ENCODE measurements around the gene SLC44A3. TPM values are rescaled to one million over a fixed set of nuclear protein-coding genes. Genes with fewer than 3 reads are reported as not detected.
A peak's percentile ranks its signal among the peaks of the same experiment; 100 is the strongest.

Gene SLC44A3
- total and polyA plus RNA-seq, 8 donors, result 13.0 to 52.5 (median 23.2) TPM

DNA sequence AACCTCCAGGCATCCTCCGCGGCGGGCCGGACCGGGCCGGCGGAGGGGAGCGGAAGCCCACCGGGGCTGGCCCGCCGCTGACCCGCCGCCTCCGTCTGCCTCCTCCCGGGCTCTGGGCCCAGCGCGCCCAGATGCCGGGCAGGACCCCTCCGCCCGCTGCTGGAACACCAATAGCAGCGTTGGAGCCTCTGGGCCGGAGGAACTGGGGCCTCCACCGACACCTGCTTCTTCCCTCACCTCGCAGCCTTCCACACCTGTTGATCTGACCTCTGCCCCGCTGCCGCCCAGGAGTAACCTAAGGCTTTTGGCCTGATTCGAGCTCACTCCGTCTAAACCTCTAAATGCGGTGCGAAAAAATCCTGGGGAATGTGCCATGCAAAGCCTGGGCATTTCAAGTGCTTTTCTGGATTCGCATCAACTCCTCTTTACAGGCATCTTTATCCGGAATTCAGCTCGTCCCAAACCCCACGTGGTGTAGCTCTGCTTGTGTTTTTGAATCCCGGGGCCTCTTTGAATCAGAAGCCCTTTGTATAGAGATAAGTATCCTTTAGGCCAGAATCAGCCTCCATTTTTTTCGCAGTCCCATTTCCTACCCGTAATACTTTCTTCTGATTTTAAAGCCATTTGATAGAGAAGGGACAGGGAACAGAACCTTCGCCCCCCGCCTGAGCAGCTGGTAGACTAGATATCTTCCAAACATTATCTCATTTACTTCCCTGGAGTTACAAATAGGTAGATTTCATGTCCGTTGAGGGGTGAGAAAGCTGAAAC is 107.4 kb downstream of the SLC44A3 start:
- intact Hi-C loops (cut with DNase I), result loop anchor here in 1 of 3 donors (10.0 kb wide), 1 partner anchor 63 kb away; no protein-coding TSS in a partner anchor
- ATAC-seq, result peak; percentile 8 to 42 (median 8)
- FAIRE-seq, result no peak

DNA sequence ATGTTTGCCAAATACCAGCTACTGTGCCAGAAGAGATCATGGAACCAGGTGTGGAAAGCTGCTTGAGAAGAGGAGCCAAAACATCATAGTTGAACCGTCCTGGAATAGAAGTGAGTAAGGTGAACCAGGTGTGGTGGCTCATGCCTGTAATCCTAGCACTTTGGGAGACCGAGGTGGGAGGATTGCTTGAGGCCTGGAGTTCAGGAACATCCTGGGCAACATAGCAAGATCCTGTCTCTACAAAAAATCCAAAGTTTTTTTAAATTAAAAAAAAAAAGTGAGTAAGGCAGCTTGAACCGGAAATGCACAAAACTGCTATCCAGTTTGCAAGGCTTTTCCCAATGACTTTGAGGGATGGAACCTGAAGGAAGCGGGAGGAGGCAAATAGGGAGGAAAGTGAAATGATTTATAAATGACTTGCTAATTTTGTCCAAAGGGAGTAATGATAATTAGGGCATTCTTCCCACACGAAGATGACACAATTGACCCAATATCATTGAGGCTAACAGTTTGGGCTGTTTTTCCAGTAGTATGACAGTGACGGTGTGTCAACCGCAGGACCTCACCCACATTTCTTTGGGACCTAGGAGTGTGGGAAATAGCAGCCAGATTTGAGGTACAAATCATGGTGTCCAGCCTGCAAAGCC is 108.3 kb downstream of the SLC44A3 start:
- Histone ChIP-seq H3K9me3 (no peaks in the 10 kb centered on the region), H3K4me3 (peak overlapping the region in 2 of 4 donors; percentile 2 to 91), H3K4me1 (peaks cover 0 to 29% (median 12%) of the 10 kb centered on the region in 3 donors), H3K27ac (peak overlapping the region in 3 of 4 donors; percentile 92 to 99 (median 97)), H3K27me3 (no peaks in the 10 kb centered on the region), H3K36me3 (no peaks in the 10 kb centered on the region)
- TF ChIP-seq, protein P1, sequence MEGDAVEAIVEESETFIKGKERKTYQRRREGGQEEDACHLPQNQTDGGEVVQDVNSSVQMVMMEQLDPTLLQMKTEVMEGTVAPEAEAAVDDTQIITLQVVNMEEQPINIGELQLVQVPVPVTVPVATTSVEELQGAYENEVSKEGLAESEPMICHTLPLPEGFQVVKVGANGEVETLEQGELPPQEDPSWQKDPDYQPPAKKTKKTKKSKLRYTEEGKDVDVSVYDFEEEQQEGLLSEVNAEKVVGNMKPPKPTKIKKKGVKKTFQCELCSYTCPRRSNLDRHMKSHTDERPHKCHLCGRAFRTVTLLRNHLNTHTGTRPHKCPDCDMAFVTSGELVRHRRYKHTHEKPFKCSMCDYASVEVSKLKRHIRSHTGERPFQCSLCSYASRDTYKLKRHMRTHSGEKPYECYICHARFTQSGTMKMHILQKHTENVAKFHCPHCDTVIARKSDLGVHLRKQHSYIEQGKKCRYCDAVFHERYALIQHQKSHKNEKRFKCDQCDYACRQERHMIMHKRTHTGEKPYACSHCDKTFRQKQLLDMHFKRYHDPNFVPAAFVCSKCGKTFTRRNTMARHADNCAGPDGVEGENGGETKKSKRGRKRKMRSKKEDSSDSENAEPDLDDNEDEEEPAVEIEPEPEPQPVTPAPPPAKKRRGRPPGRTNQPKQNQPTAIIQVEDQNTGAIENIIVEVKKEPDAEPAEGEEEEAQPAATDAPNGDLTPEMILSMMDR (IDR thresholded peaks at IDR 0.05), result no peak
- FAIRE-seq (no peak), DNase-seq (no peak), ATAC-seq (no peak)
- WGBS, 2 donors, result 68% methylated on average over 7 of the region's 7 CpGs
- intact Hi-C loops (cut with DNase I), result loop anchor here in 1 of 3 donors (10.0 kb wide), 1 partner anchor 64 kb away; no protein-coding TSS in a partner anchor

More for the DNA sequence above, 107.4 kb downstream of the SLC44A3 start:
- Histone ChIP-seq H3K36me3 (no peaks in the 10 kb centered on the region), H3K4me3 (peak overlapping the region; percentile 69 to 91 (median 75)), H3K27me3 (no peaks in the 10 kb centered on the region), H3K27ac (peak overlapping the region; percentile 90 to 99 (median 94)), H3K9me3 (no peaks in the 10 kb centered on the region), H3K4me1 (peaks cover 0 to 37% (median 12%) of the 10 kb centered on the region in 3 donors)
- DNase-seq, result peak in 4 of 6 donors; percentile 44 to 60 (median 52)
- WGBS, 2 donors, result 11 to 12% methylated on average over 24 to 40 of the region's 40 CpGs
- TF ChIP-seq, protein P1 (IDR thresholded peaks at IDR 0.05), result no peak

DNA sequence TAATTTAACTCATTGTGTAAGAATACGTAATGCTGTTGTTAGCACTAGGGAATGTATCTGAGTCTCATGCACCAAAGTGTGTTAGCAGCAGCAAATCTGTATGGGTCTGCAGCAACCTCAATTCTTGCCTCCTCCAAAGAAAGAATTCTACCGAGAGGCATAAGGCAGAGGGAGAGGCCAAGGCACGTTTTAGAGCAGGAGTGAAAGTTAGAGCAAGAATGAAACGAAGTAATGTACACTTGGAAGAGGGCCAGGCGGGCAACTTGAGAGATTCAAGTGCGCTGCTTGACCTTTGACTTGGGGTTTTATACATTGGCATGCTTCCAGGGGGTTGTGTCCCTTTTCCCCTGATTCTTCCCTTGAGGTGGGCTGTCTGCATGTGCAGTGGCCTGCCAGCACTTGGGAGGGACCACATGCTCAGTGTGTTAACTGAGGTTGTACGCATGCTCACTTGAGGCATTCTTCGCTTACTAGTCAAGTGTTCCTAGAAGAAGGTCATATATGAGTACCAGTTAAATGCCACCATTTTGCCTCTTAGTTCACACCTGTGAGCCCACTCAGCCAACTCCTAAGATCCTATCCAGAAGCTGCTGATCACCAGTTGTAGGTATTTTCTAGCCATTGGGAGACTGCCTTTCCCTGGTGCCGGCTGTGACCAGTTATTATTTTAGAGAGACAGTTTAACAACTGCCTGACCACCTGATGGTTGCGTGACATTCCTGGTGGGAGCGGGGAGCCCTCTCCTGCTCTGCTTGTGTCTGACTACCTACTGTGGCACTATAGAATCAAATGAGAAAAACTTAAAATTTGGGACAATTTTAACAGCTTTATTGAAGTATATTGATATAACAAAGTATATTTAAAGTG is 109.4 kb downstream of the SLC44A3 start:
- H3K4me1 ChIP-seq, result peaks cover 0 to 17% (median 8%) of the 10 kb centered on the region in 3 donors
- peak overlapping the region in 1 of 4 donors; percentile 91 for H3K4me3 ChIP-seq
- H3K27ac ChIP-seq, result no peak overlapping the region
- no peak for ATAC-seq
- DNase-seq, result no peak
- no peaks in the 10 kb centered on the region for H3K9me3 ChIP-seq
- no peaks in the 10 kb centered on the region for H3K27me3 ChIP-seq
- no peaks in the 10 kb centered on the region for H3K36me3 ChIP-seq
- FAIRE-seq, result no peak
- WGBS, 2 donors, result 73 to 75% methylated on average over 11 of the region's 11 CpGs
- intact Hi-C loops (cut with DNase I), result loop anchor here in 1 of 3 donors (10.0 kb wide), 1 partner anchor 65 kb away; no protein-coding TSS in a partner anchor
- TF ChIP-seq, protein P1 (IDR thresholded peaks at IDR 0.05), result no peak

DNA sequence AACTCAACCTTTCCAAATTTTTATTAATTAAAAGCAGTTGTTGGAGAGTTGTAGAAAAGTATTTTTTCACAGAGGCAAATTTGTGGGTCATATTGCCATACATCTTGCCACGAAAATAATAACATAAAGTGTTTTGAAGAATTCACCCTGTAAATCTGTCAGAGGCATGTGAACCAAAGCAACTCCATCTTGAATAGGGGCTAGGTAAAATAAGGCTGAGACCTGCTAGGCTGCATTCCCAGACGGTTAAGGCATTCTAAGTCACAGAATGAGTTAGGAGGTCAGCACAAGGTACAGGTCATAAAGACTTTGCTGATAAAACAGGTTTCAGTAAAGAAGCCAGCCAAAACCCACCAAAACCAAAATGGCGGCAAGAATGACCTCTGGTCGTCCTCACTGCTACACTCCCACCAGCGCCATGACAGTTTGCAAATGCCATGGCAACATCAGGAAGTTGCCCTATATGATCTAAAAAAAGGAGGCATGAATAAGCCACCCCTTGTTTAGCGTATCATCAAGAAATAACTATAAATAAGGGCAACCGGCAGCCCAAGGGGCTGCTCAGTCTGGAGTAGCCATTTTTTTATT is 111.2 kb downstream of the SLC44A3 start:
- TF ChIP-seq, protein P1 (IDR thresholded peaks at IDR 0.05), result no peak
- 96 to 99% methylated on average over 7 of the region's 7 CpGs for WGBS, 2 donors
- ATAC-seq (no peak), FAIRE-seq (no peak), DNase-seq (no peak)
- intact Hi-C loops (cut with DNase I), result no loop called here
- Histone ChIP-seq H3K4me1 (peaks cover 0 to 22% (median 8%) of the 10 kb centered on the region in 3 donors), H3K36me3 (no peaks in the 10 kb centered on the region), H3K27me3 (no peaks in the 10 kb centered on the region), H3K4me3 (no peak overlapping the region), H3K27ac (no peak overlapping the region), H3K9me3 (no peaks in the 10 kb centered on the region)

Data from pancreas (tissue), 10 donors.